A549 treated with DMSO at 1 μM for 4 hours (cell line): ENCODE data around the gene MFAP4. TPM values are rescaled to one million over a fixed set of nuclear protein-coding genes. Genes with fewer than 3 reads are reported as not detected.

Source experiments
- total RNA-seq: library from RNA; stranded (reverse); fragments of 200-300 nt; extraction: Qiagen RNA extraction; gene quantifications from 5 replicates; pipeline ENCODE4 v1.2.3, GENCODE V29; 2022; ENCODE audit warnings: low read depth

Gene MFAP4
- total RNA-seq = 0.20 TPM in 1 of 5 replicates, not detected in the others

GRCh38 chr17:19386974-19387920 lies at the start of gene MFAP4:
Gene MFAP4 (minus strand): TSS chr17:19387190. CDS start chr17:19387155, 35 bp downstream.

GRCh38 chr17:19410875-19411620 lies 24.1 kb upstream of the MFAP4 start, which contains the start of gene RNF112:
Gene RNF112 (plus strand): TSS chr17:19411232. CDS start chr17:19411409, 177 bp downstream.

GRCh38 chr17:19378416-19379360 lies 8.3 kb downstream of the MFAP4 start, which contains the start of gene MAPK7:
Gene MAPK7 (plus strand): TSS chr17:19378498. CDS start chr17:19378901, 403 bp downstream.

GRCh38 chr17:19362277-19363113 lies 24.5 kb downstream of the MFAP4 start, which contains the start of gene B9D1:
Gene B9D1 (minus strand): TSS chr17:19362723. CDS start chr17:19362569, 154 bp downstream.

Other genes with a start within 250 kb of the MFAP4 start
- gene EPN2, start 149.8 kb downstream of the MFAP4 start, total RNA-seq = 40.6 to 72.0 TPM (median 61.5 TPM) in 5 replicates
- 42.5 to 47.4 TPM (median 43.4 TPM) in 5 replicates for gene B9D1, start 24.5 kb downstream of the MFAP4 start, total RNA-seq
- 19.8 to 27.0 TPM (median 23.5 TPM) in 5 replicates for gene MAPK7, start 8.7 kb downstream of the MFAP4 start, total RNA-seq
- 0.21 to 0.92 TPM (median 0.52 TPM) in 5 replicates for gene RNF112, start 24.0 kb upstream of the MFAP4 start, total RNA-seq
- 21.7 to 27.1 TPM (median 26.0 TPM) in 5 replicates for gene SLC47A1, start 146.7 kb upstream of the MFAP4 start, total RNA-seq